Measurements from ENCODE around the gene LCN1. TPM values are rescaled to one million over a fixed set of nuclear protein-coding genes. Genes with fewer than 3 reads are reported as not detected.

LCN1 gene
- total RNA-seq, 1 experiment from 2014 or later: not detected

DNA sequence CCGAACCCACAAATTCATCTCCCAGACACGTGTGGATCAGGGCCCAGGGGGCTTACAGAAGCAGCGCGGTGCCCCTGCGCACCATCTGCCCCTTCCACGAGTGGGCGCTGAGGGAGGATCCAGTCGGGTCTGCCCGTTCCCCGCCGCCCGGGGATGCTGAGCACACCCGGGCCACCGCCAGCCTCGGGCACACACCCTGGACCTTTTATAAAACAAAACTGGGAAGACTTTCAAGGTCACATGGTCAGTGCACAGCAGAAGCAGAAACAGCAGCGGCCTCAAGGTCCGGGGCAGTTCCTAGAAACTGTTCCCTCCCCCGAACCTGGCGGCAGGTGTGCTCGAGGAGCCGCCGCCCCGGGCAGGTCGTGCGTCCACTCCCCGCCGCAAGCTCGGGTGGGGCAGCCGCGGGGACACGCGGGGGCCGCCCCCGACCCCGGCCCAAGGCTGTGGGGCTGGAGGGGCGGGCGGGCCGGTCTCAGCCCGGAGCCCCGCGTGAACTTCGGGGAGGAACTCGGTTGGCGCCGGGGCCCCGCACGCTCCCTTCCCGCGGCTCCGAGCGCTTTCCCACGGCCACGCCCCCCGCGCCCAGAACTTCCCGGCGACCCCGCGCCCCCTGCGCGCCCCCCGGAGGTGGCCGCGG lies 42.3 kb upstream of the LCN1 start:
- H3F3A ChIP-seq (ENCODE audit: low read length, unreplicated experiment): no peaks in the 10 kb centered on the region
- peak overlapping the region; percentile 82 for H3K4me2 ChIP-seq (ENCODE audit: low read length)
- H3K27ac ChIP-seq (ENCODE audit: low read length): no peak overlapping the region
- peak; percentile 45 for DNase-seq
- no peaks in the 10 kb centered on the region for H3K36me3 ChIP-seq (ENCODE audit: low read depth, low read length)
- ChIA-PET POLR2A (ENCODE audit: unreplicated experiment) (no interaction called here), CTCF (no interaction called here)
- TF ChIP-seq, protein P1, sequence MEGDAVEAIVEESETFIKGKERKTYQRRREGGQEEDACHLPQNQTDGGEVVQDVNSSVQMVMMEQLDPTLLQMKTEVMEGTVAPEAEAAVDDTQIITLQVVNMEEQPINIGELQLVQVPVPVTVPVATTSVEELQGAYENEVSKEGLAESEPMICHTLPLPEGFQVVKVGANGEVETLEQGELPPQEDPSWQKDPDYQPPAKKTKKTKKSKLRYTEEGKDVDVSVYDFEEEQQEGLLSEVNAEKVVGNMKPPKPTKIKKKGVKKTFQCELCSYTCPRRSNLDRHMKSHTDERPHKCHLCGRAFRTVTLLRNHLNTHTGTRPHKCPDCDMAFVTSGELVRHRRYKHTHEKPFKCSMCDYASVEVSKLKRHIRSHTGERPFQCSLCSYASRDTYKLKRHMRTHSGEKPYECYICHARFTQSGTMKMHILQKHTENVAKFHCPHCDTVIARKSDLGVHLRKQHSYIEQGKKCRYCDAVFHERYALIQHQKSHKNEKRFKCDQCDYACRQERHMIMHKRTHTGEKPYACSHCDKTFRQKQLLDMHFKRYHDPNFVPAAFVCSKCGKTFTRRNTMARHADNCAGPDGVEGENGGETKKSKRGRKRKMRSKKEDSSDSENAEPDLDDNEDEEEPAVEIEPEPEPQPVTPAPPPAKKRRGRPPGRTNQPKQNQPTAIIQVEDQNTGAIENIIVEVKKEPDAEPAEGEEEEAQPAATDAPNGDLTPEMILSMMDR (conservative IDR thresholded peaks at IDR 0.05; ENCODE audit: low read depth, low read length): peak; percentile 42
- TF ChIP-seq EZH2phosphoT487 (IDR thresholded peaks at IDR 0.05; ENCODE audit: borderline replicate concordance, low read length) (no peak), EZH2 (IDR thresholded peaks at IDR 0.05; ENCODE audit: low read length, unreplicated experiment) (no peak)
- peak overlapping the region; percentile 67 for H3K4me3 ChIP-seq (ENCODE audit: low read length)
- no TSS peak for BruUV-seq (replicated peaks)
- peak; percentile 54 for ATAC-seq
- intact Hi-C loops (cut with micrococcal nuclease): no loop called here
- H3K27me3 ChIP-seq (ENCODE audit: low read length): no peaks in the 10 kb centered on the region
- H3K9ac ChIP-seq (ENCODE audit: low read length): peak overlapping the region; percentile 38; the same call in 1 of the 2 replicates
- H3K9me3 ChIP-seq (ENCODE audit: low read length): no peaks in the 10 kb centered on the region
- 0 out of 2 replicates have a peak, but pooled peaks cover 7% of the 10 kb centered on the region for H3K4me1 ChIP-seq (ENCODE audit: insufficient read depth, low read length)
- H3K79me2 ChIP-seq (ENCODE audit: low read length): peaks cover 60% of the 10 kb centered on the region
- peak overlapping the region; percentile 67 for H2AFZ ChIP-seq (ENCODE audit: low read length)
- no peaks in the 10 kb centered on the region for H3K9me2 ChIP-seq (replicated peaks; ENCODE audit: low read length)
- no peaks in the 10 kb centered on the region for H4K20me1 ChIP-seq (ENCODE audit: low read length)

DNA sequence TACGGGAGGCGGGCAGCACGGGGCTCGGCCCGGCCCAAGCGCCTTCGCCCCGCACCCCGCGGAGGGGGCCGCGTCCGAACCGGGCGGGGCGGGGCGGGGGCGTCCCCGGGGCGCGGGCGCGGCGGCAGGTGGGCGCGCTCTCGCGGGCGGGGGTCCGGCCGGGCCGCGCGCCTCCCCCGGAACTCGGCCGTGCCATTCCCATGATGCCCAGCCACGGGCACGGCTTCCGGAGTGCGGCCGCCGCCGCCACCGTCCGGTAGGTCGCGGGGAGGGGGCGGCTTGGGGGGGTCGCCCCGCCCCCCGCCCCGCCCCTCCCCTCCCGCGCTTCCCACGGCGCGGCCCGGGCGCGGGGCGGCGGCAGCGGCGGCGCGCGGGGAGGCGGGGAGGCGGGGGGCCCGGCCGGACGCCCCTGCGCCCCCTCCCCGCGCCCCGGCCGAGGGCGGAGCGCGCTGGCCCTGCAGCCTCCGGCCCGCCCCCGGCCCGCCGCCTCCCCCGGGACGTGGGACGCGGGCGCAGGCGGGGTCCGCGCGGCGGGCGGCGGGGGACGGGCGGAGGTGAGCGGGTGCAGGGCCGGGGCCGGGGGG lies 41.7 kb upstream of the LCN1 start, which contains the start of gene PPP1R26:
Gene PPP1R26, plus strand, starts transcription at position 314 of the 584 bp plus-strand sequence. CDS start 4,729 bp downstream, outside the sequence.
- H3K36me3 ChIP-seq (ENCODE audit: low read depth, low read length): no peaks in the 10 kb centered on the region
- ATAC-seq: peak; percentile 52
- ChIA-PET POLR2A (ENCODE audit: unreplicated experiment) (no interaction called here), CTCF (no interaction called here)
- no TSS peak for BruUV-seq (replicated peaks)
- peak; percentile 35 for DNase-seq
- H2AFZ ChIP-seq (ENCODE audit: low read length): peak within 1 kb of the TSS; percentile 89
- H3K9me3 ChIP-seq (ENCODE audit: low read length): no peaks in the 10 kb centered on the region
- intact Hi-C loops (cut with micrococcal nuclease): no loop called here
- no peaks in the 10 kb centered on the region for H3K27me3 ChIP-seq (ENCODE audit: low read length)
- peak within 1 kb of the TSS; percentile 97 for H3K4me3 ChIP-seq (ENCODE audit: low read length)
- H3K9ac ChIP-seq (ENCODE audit: low read length): peak within 1 kb of the TSS; percentile 72
- peaks cover 60% of the 10 kb centered on the region for H3K79me2 ChIP-seq (ENCODE audit: low read length)
- no peak for TF ChIP-seq EZH2 (IDR thresholded peaks at IDR 0.05; ENCODE audit: low read length, unreplicated experiment)
- TF ChIP-seq, protein P1 (conservative IDR thresholded peaks at IDR 0.05; ENCODE audit: low read depth, low read length): no peak
- TF ChIP-seq EZH2phosphoT487 (IDR thresholded peaks at IDR 0.05; ENCODE audit: borderline replicate concordance, low read length): no peak
- no peaks in the 10 kb centered on the region for H4K20me1 ChIP-seq (ENCODE audit: low read length)
- H3K27ac ChIP-seq (ENCODE audit: low read length): no peak within 1 kb of the TSS; the same call in 1 of the 2 replicates
- peak within 1 kb of the TSS; percentile 90 for H3K4me2 ChIP-seq (ENCODE audit: low read length)
- no peaks in the 10 kb centered on the region for H3F3A ChIP-seq (ENCODE audit: low read length, unreplicated experiment)
- 0 out of 2 replicates have a peak, but pooled peaks cover 7% of the 10 kb centered on the region for H3K4me1 ChIP-seq (ENCODE audit: insufficient read depth, low read length)
- no peaks in the 10 kb centered on the region for H3K9me2 ChIP-seq (replicated peaks; ENCODE audit: low read length)

Measured in PC-3 (cell line).